ENCODE results near the gene ZNFX1. TPM values are rescaled to one million over a fixed set of nuclear protein-coding genes. Genes with fewer than 3 reads are reported as not detected.

Gene ZNFX1
- total RNA-seq, 2 donors from 2014 or later: 7.3 to 17.4 TPM

GRCh38 chr20:49215232-49215631 lies 62.6 kb downstream of the ZNFX1 start:
- ATAC-seq (no peak), DNase-seq (no peak)
- intact Hi-C loops (cut with DNase I): loop anchor here (5.0 kb wide), 1 partner anchor 83 kb away; no protein-coding TSS in a partner anchor
- TF ChIP-seq POLR2A (IDR thresholded peaks at IDR 0.05) (no peak), CTCF (IDR thresholded peaks at IDR 0.05) (no peak)
- no peaks in the 10 kb centered on the region for H3K9me3 ChIP-seq
- no peaks in the 10 kb centered on the region for H3K27me3 ChIP-seq
- WGBS, 2 donors: 87 to 94% methylated on average over 3 of the region's 3 CpGs
- peaks cover 32% of the 10 kb centered on the region for H3K4me1 ChIP-seq
- H3K36me3 ChIP-seq (replicated peaks in 1 of 2; ENCODE audit: insufficient read depth in 1 of 2, low read depth in 2 of 2): no peaks in the 10 kb centered on the region
- no peak overlapping the region for H3K4me3 ChIP-seq
- H3K27ac ChIP-seq: no peak overlapping the region

- no peak overlapping the region for H3K4me3 ChIP-seq
- no peak for DNase-seq
- peaks cover 31% of the 10 kb centered on the region for H3K4me1 ChIP-seq
- H3K27ac ChIP-seq: no peak overlapping the region
- intact Hi-C loops (cut with DNase I): no loop called here
- no peaks in the 10 kb centered on the region for H3K36me3 ChIP-seq (replicated peaks in 1 of 2; ENCODE audit: insufficient read depth in 1 of 2, low read depth in 2 of 2)
- H3K9me3 ChIP-seq: no peaks in the 10 kb centered on the region
- ATAC-seq: no peak
- TF ChIP-seq POLR2A (IDR thresholded peaks at IDR 0.05) (no peak), CTCF (IDR thresholded peaks at IDR 0.05) (no peak)
- no peaks in the 10 kb centered on the region for H3K27me3 ChIP-seq
These were observed 63.3 kb downstream of the ZNFX1 start for GRCh38 chr20:49214571-49214970.

GRCh38 chr20:49210757-49211110 lies 67.1 kb downstream of the ZNFX1 start:
- H3K27ac ChIP-seq: peak overlapping the region in 3 of 4 donors; percentile 30 to 73 (median 32)
- ATAC-seq: peak; percentile 68
- no peak for TF ChIP-seq POLR2A (IDR thresholded peaks at IDR 0.05)
- no peak for TF ChIP-seq CTCF (IDR thresholded peaks at IDR 0.05)

GRCh38 chr20:49210101-49210756 lies 67.6 kb downstream of the ZNFX1 start:
- Histone ChIP-seq H3K4me1 (peaks cover 19% of the 10 kb centered on the region), H3K9me3 (no peaks in the 10 kb centered on the region), H3K4me3 (no peak overlapping the region), H3K36me3 (replicated peaks in 1 of 2; ENCODE audit: insufficient read depth in 1 of 2, low read depth in 2 of 2) (no peaks in the 10 kb centered on the region), H3K27ac (peak overlapping the region in 3 of 4 donors; percentile 30 to 73 (median 32)), H3K27me3 (no peaks in the 10 kb centered on the region)
- intact Hi-C loops (cut with DNase I): no loop called here
- peak; percentile 91 for ATAC-seq
- DNase-seq: no peak
- TF ChIP-seq CTCF (IDR thresholded peaks at IDR 0.05) (no peak), POLR2A (IDR thresholded peaks at IDR 0.05) (no peak)
- 37 to 50% methylated on average over 1 of the region's 1 CpG for WGBS, 2 donors

More at GRCh38 chr20:49210757-49211110, 67.1 kb downstream of the ZNFX1 start:
- Histone ChIP-seq H3K36me3 (replicated peaks in 1 of 2; ENCODE audit: insufficient read depth in 1 of 2, low read depth in 2 of 2) (no peaks in the 10 kb centered on the region), H3K4me1 (peaks cover 19% of the 10 kb centered on the region), H3K4me3 (no peak overlapping the region), H3K9me3 (no peaks in the 10 kb centered on the region), H3K27me3 (no peaks in the 10 kb centered on the region)
- WGBS, 2 donors: 16 to 19% methylated on average over 1 of the region's 1 CpG
- no peak for DNase-seq
- intact Hi-C loops (cut with DNase I): no loop called here

- no peak for DNase-seq
- H3K36me3 ChIP-seq (replicated peaks in 1 of 2; ENCODE audit: insufficient read depth in 1 of 2, low read depth in 2 of 2): no peaks in the 10 kb centered on the region
- no peak overlapping the region for H3K4me3 ChIP-seq
- WGBS, 2 donors: 93 to 96% methylated on average over 6 of the region's 6 CpGs
- no peak for ATAC-seq
- no peak overlapping the region for H3K27ac ChIP-seq
- H3K27me3 ChIP-seq: no peaks in the 10 kb centered on the region
- intact Hi-C loops (cut with DNase I): no loop called here
- H3K4me1 ChIP-seq: peaks cover 19% of the 10 kb centered on the region
- TF ChIP-seq CTCF (IDR thresholded peaks at IDR 0.05) (no peak), POLR2A (IDR thresholded peaks at IDR 0.05) (no peak)
- no peaks in the 10 kb centered on the region for H3K9me3 ChIP-seq
These were observed 70.8 kb downstream of the ZNFX1 start for GRCh38 chr20:49207076-49207475.

Data from body of pancreas (tissue), 4 donors.